Gastroesophageal sphincter (tissue), 4 donors: ENCODE results near the gene ZNF394. TPM values are rescaled to one million over a fixed set of nuclear protein-coding genes. Genes with fewer than 3 reads are reported as not detected.

ENCODE experiments used
- ATAC-seq: fragments of 150-250 bp; one replicate; pipeline ENCODE4 v1.9.1; 2016; ENCODE audit warnings: mild to moderate bottlenecking, moderate library complexity
- H3K27ac ChIP-seq, 4 donors: fragments of 200-600 bp; sonication (generic) in 3 of 4; 1 replicate in 3 of 4; 2 replicates in 1 of 4; pipeline ENCODE4 v1.5.1; 2016 to 2019
- H3K27me3 ChIP-seq: fragments of 200-600 bp; sonication (generic); one replicate; pipeline ENCODE4 v1.5.1; 2019
- H3K36me3 ChIP-seq, 2 donors: fragments of 200-600 bp; sonication (generic); one replicate each; pipeline ENCODE4 v1.5.1; 2019; ENCODE audit warnings: control low read depth in 1 of 2
- H3K4me1 ChIP-seq, 3 donors: fragments of 200-600 bp; sonication (generic); 1 replicate in 2 of 3; 2 replicates in 1 of 3; pipeline ENCODE4 v1.5.1; 2016 to 2019; ENCODE audit warnings: control low read depth in 2 of 3
- H3K4me3 ChIP-seq, 2 donors: fragments of 200-600 bp; sonication (generic); one replicate each; pipeline ENCODE4 v1.5.1; 2019; ENCODE audit warnings: mild to moderate bottlenecking in 1 of 2, moderate library complexity in 1 of 2
- H3K9me3 ChIP-seq, 3 donors: fragments of 200-600 bp; sonication (generic); one replicate each; pipeline ENCODE4 v1.5.1; 2017 to 2019; ENCODE audit warnings: control low read depth in 2 of 3
- EP300 ChIP-seq: sonication (generic); formaldehyde crosslinking; IDR thresholded peaks from one replicate; pipeline ENCODE4 v1.6.1; 2017; ENCODE audit warnings: antibody characterized with exemption, mild to moderate bottlenecking
- POLR2A ChIP-seq, 2 donors: fragments of 450-650 bp; IDR thresholded peaks; one replicate each; pipeline ENCODE4 v1.6.1; 2017; ENCODE audit warnings: antibody characterized with exemption in 2 of 2, mild to moderate bottlenecking in 2 of 2, moderate library complexity in 1 of 2
- POLR2AphosphoS5 ChIP-seq: sonication (generic); formaldehyde crosslinking; IDR thresholded peaks from one replicate; pipeline ENCODE4 v1.6.1; 2017; ENCODE audit warnings: antibody characterized with exemption
- WGBS, 2 donors: methylation state at CpG; one replicate each; pipeline ENCODE4 v1.1.5; 2018; ENCODE audit warnings: low coverage in 1 of 2; 5-methylcytosine and 5-hydroxymethylcytosine counted together
- total RNA-seq, 4 donors: library from RNA; depleted of rRNA; stranded (reverse); fragments of >200 nt; gene quantifications; one replicate each; pipeline ENCODE4 v1.1.0, GENCODE V29; 2016
- TF ChIP-seq, protein P1 (sequence below), 4 experiments: fragments of 200-600 bp in 2 of 4; fragments of 450-650 bp in 2 of 4; sonication (generic) in 1 of 4; IDR thresholded peaks; one replicate each; pipeline ENCODE4 v1.5.1; 2017 to 2019; ENCODE audit warnings: antibody characterized with exemption in 4 of 4, mild to moderate bottlenecking in 2 of 4, moderate library complexity in 2 of 4

ZNF394 gene
- total RNA-seq, 4 donors from 2014 or later = 29.9 to 54.1 (median 45.1) TPM

DNA sequence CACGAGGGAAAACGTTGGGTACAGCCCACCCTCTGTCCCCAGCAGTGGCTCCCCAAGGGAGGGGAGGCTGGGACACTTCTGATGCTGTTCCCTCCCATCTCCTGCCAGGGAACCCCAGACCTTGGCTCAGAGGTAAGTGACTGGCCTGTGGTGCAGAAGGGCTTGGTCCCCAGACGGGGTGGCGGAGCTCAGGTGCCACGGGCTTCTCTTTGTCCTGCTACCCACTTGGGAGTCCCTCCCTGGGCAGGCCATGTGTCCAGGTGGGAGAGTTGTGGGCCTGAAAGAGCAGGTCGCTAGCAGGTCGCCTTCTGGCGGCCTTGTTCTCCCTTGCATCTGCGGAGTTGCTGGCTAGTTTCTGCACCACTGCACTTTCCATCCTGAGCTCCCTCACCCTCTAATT is 44.2 kb downstream of the ZNF394 start:
- H3K27ac ChIP-seq = no peak overlapping the region
- no peaks in the 10 kb centered on the region for H3K27me3 ChIP-seq
- TF ChIP-seq POLR2A (IDR thresholded peaks at IDR 0.05) = no peak
- no peak for TF ChIP-seq POLR2AphosphoS5
- TF ChIP-seq, protein P1, sequence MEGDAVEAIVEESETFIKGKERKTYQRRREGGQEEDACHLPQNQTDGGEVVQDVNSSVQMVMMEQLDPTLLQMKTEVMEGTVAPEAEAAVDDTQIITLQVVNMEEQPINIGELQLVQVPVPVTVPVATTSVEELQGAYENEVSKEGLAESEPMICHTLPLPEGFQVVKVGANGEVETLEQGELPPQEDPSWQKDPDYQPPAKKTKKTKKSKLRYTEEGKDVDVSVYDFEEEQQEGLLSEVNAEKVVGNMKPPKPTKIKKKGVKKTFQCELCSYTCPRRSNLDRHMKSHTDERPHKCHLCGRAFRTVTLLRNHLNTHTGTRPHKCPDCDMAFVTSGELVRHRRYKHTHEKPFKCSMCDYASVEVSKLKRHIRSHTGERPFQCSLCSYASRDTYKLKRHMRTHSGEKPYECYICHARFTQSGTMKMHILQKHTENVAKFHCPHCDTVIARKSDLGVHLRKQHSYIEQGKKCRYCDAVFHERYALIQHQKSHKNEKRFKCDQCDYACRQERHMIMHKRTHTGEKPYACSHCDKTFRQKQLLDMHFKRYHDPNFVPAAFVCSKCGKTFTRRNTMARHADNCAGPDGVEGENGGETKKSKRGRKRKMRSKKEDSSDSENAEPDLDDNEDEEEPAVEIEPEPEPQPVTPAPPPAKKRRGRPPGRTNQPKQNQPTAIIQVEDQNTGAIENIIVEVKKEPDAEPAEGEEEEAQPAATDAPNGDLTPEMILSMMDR (IDR thresholded peaks at IDR 0.05) = no peak
- TF ChIP-seq EP300 = no peak
- H3K9me3 ChIP-seq = no peaks in the 10 kb centered on the region
- no peak for ATAC-seq
- peaks cover 0 to 13% (median 2%) of the 10 kb centered on the region in 3 donors for H3K4me1 ChIP-seq
- H3K36me3 ChIP-seq = peaks cover 0 to 100% of the 10 kb centered on the region in 2 donors
- 50 to 55% methylated on average over 2 of the region's 9 CpGs for WGBS, 2 donors
- no peak overlapping the region for H3K4me3 ChIP-seq

DNA sequence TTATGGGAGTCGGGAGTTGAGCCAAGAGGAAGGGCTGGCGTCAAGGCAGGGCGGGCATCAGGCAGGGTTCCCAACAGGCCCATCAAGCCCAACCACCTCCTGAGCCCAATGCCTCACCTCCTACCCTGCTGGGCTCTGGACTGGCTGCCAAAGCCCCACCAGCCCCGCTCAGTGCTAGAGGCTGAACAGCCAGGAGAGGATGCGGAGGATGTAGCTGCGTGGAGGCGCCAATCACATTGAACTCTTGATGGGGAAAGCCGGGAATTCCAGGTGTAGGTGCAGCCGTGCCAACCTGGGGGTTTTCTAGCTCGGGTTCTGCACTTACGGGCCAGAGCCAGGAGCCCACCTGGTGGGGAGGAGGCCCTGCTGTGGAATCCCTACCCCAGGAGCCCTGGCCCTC is 47.0 kb downstream of the ZNF394 start:
- TF ChIP-seq POLR2AphosphoS5 = no peak
- TF ChIP-seq, protein P1 (IDR thresholded peaks at IDR 0.05) = no peak
- no peak for TF ChIP-seq POLR2A (IDR thresholded peaks at IDR 0.05)
- no peak for TF ChIP-seq EP300
- peaks cover 0 to 100% of the 10 kb centered on the region in 2 donors for H3K36me3 ChIP-seq
- ATAC-seq = no peak
- no peaks in the 10 kb centered on the region for H3K9me3 ChIP-seq
- no peaks in the 10 kb centered on the region for H3K4me1 ChIP-seq
- no CpG with 5 or more reads among the region's 11 CpGs for WGBS, 2 donors
- H3K27me3 ChIP-seq = no peaks in the 10 kb centered on the region
- no peak overlapping the region for H3K4me3 ChIP-seq
- H3K27ac ChIP-seq = no peak overlapping the region

DNA sequence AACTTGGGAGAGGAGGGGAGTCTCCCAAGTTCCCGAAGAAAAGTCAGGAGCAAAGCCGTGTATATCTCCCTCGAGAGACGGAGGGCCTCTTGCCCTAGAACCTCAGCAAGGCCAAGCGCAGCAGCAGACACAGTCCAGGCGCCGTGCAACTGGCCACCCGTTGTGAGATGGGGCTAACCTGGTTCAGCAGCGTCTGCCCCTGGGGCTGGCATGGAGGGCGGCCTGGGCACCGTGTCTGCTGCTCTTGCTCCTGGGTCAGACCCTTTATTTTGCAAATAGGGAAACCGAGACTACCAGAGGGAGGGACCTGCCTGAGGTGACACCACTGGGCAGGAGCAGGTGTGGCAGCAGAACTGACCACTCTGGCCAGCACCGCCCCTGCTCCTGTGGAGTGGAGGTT is 47.5 kb downstream of the ZNF394 start:
- Histone ChIP-seq H3K9me3 (no peaks in the 10 kb centered on the region), H3K27ac (no peak overlapping the region)
- WGBS, 2 donors = no CpG with 5 or more reads among the region's 13 CpGs

DNA sequence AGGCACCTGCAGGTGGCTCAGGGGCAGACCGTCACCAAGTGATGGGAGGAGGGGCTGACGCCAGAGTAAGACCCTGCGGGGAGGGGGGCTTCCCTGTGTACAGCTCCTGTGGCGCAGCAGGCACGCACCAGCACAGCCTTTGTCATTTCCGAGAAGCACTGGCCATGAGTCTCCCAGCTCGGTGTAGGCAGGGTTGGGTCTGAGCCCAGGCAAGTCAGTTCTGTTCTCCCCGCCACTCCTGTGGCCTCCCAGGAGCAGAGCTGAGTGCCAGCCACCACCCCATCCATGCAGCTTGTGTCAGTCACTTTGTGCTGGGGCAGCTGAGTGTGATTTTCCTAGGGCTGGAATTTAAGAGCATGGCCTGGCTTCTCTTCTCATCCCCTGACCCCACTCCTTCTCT is 48.1 kb downstream of the ZNF394 start:
- H3K4me1 ChIP-seq = no peaks in the 10 kb centered on the region
- H3K36me3 ChIP-seq = peaks cover 0 to 100% of the 10 kb centered on the region in 2 donors
- H3K4me3 ChIP-seq = no peak overlapping the region
- WGBS, 2 donors = no CpG with 5 or more reads among the region's 8 CpGs
- ATAC-seq = no peak
- no peaks in the 10 kb centered on the region for H3K27me3 ChIP-seq
- H3K9me3 ChIP-seq = no peaks in the 10 kb centered on the region
- TF ChIP-seq, protein P1 (IDR thresholded peaks at IDR 0.05) = no peak
- TF ChIP-seq POLR2AphosphoS5 = no peak
- TF ChIP-seq EP300 = no peak
- TF ChIP-seq POLR2A (IDR thresholded peaks at IDR 0.05) = no peak
- no peak overlapping the region for H3K27ac ChIP-seq

More for the DNA sequence above, 47.5 kb downstream of the ZNF394 start:
- ATAC-seq = no peak
- no peaks in the 10 kb centered on the region for H3K27me3 ChIP-seq
- TF ChIP-seq POLR2AphosphoS5 = no peak
- TF ChIP-seq POLR2A (IDR thresholded peaks at IDR 0.05) = no peak
- TF ChIP-seq EP300 = no peak
- TF ChIP-seq, protein P1 (IDR thresholded peaks at IDR 0.05) = no peak
- H3K4me3 ChIP-seq = no peak overlapping the region
- no peaks in the 10 kb centered on the region for H3K4me1 ChIP-seq
- H3K36me3 ChIP-seq = peaks cover 0 to 100% of the 10 kb centered on the region in 2 donors

- no peak for ATAC-seq
- 100% methylated on average over 1 of the region's 5 CpGs for WGBS, 2 donors
- TF ChIP-seq POLR2AphosphoS5 (no peak), EP300 (no peak), POLR2A (IDR thresholded peaks at IDR 0.05) (no peak)
- TF ChIP-seq, protein P1 (IDR thresholded peaks at IDR 0.05) = no peak
- Histone ChIP-seq H3K27ac (no peak overlapping the region), H3K9me3 (no peaks in the 10 kb centered on the region), H3K4me1 (no peaks in the 10 kb centered on the region), H3K4me3 (no peak overlapping the region), H3K36me3 (peaks cover 0 to 99% of the 10 kb centered on the region in 2 donors), H3K27me3 (no peaks in the 10 kb centered on the region)
Observed at GRCh38 chr7:99449326-99449725, 50.8 kb downstream of the ZNF394 start.
